ENCODE data around the gene TFR2. TPM values are rescaled to one million over a fixed set of nuclear protein-coding genes. Genes with fewer than 3 reads are reported as not detected.

TFR2 gene
- total and polyA plus RNA-seq, 2 experiments from 2014 or later, result 3.7 to 4.2 TPM

DNA sequence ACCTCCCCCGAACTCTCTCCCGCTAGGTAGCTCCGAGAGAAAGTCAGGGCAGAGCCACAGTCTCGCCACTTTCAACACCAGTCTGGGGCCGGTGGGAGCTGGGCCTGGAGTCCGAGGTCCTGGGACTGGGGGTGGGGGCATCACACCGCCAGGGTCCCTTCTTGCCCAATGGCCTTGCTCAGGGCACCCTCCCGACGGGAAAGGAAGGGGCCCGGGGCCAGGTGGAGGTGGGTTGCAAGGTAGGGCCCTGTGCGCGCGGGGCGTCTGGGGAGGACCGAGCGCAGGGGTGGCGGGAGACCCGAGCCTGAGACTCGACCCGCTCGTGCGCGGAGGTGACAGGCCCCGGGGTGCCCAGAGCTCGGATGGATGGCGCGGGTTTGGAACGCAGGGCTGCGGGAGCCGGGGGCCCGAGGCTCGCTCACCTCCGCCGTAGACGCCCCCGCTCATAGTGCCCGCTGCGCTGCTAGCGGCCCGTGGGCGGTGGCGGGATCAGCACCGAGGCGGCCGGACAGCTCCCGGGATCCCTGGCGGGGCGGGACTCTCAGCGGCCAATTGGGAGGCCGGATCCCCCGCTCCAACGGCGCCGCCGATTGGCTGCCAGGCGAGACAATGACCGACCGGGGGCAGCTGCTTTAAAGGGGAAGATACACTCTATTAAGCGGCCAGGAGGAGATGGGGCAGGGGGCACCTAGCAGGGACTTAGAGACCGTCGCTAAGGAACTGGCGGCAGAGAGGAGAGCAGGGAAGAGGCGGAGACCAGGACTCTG lies 14.7 kb upstream of the TFR2 start, which contains the start of gene ACTL6B:
Gene ACTL6B (minus strand): TSS at position 541 of the 767 bp plus-strand sequence. CDS start 94 bp downstream, at position 447.
- peak within 1 kb of the TSS; percentile 51; the same call in 2 of the 3 replicates for H3K4me3 Mint-ChIP-seq
- DNase-seq (ENCODE audit: low spot score), result peak; percentile 95
- peaks cover 21% of the 10 kb centered on the region for H3K27me3 Mint-ChIP-seq (ENCODE audit: insufficient read depth, low read depth, poor library complexity)
- Histone ChIP-seq H4K20me1 (replicated peaks; ENCODE audit: insufficient read depth) (no peaks in the 10 kb centered on the region), H3K4me3 (peak within 1 kb of the TSS; percentile 59), H3K36me3 (ENCODE audit: insufficient read depth) (no peaks in the 10 kb centered on the region), H3K79me2 (replicated peaks; ENCODE audit: insufficient read depth) (no peaks in the 10 kb centered on the region), H3K27ac (ENCODE audit: low read depth) (no peak within 1 kb of the TSS), H3K4me2 (peak within 1 kb of the TSS; percentile 78), H3K4me1 (ENCODE audit: insufficient read depth) (no peaks in the 10 kb centered on the region; the same call in 1 of the 2 replicates), H3K9me2 (ENCODE audit: insufficient read depth) (no peaks in the 10 kb centered on the region), H3K27me3 (ENCODE audit: insufficient read depth) (peaks cover 41% of the 10 kb centered on the region), H3F3A (replicated peaks; ENCODE audit: low read depth) (no peaks in the 10 kb centered on the region), H2AFZ (peak within 1 kb of the TSS; percentile 81; the same call in 1 of the 2 replicates)
- TF ChIP-seq CREB1 (CRISPR knock-in tag; IDR thresholded peaks at IDR 0.05; ENCODE audit: low read depth), result peak; percentile 25
- TF ChIP-seq, protein P1, sequence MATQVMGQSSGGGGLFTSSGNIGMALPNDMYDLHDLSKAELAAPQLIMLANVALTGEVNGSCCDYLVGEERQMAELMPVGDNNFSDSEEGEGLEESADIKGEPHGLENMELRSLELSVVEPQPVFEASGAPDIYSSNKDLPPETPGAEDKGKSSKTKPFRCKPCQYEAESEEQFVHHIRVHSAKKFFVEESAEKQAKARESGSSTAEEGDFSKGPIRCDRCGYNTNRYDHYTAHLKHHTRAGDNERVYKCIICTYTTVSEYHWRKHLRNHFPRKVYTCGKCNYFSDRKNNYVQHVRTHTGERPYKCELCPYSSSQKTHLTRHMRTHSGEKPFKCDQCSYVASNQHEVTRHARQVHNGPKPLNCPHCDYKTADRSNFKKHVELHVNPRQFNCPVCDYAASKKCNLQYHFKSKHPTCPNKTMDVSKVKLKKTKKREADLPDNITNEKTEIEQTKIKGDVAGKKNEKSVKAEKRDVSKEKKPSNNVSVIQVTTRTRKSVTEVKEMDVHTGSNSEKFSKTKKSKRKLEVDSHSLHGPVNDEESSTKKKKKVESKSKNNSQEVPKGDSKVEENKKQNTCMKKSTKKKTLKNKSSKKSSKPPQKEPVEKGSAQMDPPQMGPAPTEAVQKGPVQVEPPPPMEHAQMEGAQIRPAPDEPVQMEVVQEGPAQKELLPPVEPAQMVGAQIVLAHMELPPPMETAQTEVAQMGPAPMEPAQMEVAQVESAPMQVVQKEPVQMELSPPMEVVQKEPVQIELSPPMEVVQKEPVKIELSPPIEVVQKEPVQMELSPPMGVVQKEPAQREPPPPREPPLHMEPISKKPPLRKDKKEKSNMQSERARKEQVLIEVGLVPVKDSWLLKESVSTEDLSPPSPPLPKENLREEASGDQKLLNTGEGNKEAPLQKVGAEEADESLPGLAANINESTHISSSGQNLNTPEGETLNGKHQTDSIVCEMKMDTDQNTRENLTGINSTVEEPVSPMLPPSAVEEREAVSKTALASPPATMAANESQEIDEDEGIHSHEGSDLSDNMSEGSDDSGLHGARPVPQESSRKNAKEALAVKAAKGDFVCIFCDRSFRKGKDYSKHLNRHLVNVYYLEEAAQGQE (IDR thresholded peaks at IDR 0.05; ENCODE audit: unreplicated experiment), result peak; percentile 98
- TF ChIP-seq ZNF114 (CRISPR knock-in tag; IDR thresholded peaks at IDR 0.05), result no peak
- H3K36me3 Mint-ChIP-seq (ENCODE audit: low read depth), result no peaks in the 10 kb centered on the region; the same call in 2 of the 3 replicates
- H3K27ac Mint-ChIP-seq, result no peak within 1 kb of the TSS
- no peaks in the 10 kb centered on the region; the same call in 2 of the 3 replicates for H3K9me3 Mint-ChIP-seq
- ATAC-seq, result peak; percentile 95
- H3K4me1 Mint-ChIP-seq, result peaks cover 5% of the 10 kb centered on the region; the same call in 2 of the 3 replicates

DNA sequence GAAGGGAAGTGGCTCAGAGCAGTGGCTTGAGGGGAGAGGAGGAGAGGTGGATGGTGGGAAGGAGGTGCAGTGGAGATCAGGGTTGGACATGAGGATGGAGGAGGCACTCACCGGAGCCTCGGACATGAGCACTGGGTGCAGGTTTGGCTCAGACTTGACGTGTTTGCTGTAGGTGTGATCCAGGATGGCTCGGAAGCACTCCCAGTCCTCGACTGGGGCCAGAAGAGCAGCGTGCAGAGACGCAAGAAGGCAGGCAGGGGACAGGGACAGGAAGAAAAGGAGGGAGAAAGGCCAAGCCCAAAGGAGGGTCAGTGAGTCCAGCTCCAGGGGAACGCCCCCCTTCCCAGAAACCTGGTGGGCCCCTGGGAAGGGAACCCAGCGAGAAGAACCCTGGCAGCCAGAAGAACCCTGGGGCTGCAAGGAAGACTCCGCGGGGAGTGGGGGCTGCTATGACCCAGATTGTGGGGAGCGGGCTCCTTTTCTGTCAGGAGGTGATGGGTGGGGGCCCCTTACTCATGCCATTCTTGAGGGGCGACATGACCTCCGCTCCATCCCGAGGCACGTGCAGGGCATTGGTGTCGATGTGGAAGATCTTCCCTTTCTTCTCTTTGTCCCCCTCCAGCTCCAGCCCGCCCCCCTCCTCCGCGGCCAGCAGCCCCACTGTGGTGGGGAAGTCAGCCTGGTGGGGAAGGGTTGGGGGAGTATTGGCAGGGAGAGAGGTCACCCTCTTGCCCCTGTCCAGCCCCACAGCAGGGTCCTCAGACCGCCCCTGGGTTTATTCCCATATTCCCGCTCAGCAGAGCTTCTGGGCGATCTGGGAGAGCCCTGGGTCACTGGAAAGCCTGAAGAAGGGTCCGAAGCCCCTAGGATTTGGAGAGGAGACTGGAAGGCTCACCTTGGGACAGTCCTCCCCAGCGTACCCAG lies 13.8 kb upstream of the TFR2 start:
- Histone ChIP-seq H3K4me1 (ENCODE audit: insufficient read depth) (no peaks in the 10 kb centered on the region; the same call in 1 of the 2 replicates), H4K20me1 (replicated peaks; ENCODE audit: insufficient read depth) (no peaks in the 10 kb centered on the region), H3F3A (replicated peaks; ENCODE audit: low read depth) (no peaks in the 10 kb centered on the region), H3K4me2 (peak overlapping the region; percentile 78), H3K27me3 (ENCODE audit: insufficient read depth) (peaks cover 41% of the 10 kb centered on the region), H3K79me2 (replicated peaks; ENCODE audit: insufficient read depth) (no peaks in the 10 kb centered on the region), H3K36me3 (ENCODE audit: insufficient read depth) (no peaks in the 10 kb centered on the region), H2AFZ (peak overlapping the region; percentile 81; the same call in 1 of the 2 replicates), H3K9me2 (ENCODE audit: insufficient read depth) (no peaks in the 10 kb centered on the region), H3K27ac (ENCODE audit: low read depth) (no peak overlapping the region), H3K4me3 (peak overlapping the region; percentile 59; the same call in 1 of the 2 replicates)
- Mint-ChIP-seq H3K4me1 (peaks cover 5% of the 10 kb centered on the region; the same call in 2 of the 3 replicates), H3K27ac (no peak overlapping the region), H3K36me3 (ENCODE audit: low read depth) (no peaks in the 10 kb centered on the region; the same call in 2 of the 3 replicates), H3K27me3 (ENCODE audit: insufficient read depth, low read depth, poor library complexity) (peaks cover 21% of the 10 kb centered on the region), H3K9me3 (no peaks in the 10 kb centered on the region; the same call in 2 of the 3 replicates), H3K4me3 (peak overlapping the region; percentile 35; the same call in 2 of the 3 replicates)
- ATAC-seq (no peak; the same call in 2 of the 3 replicates), DNase-seq (ENCODE audit: low spot score) (no peak)
- TF ChIP-seq EZH2phosphoT487 (IDR thresholded peaks at IDR 0.05; ENCODE audit: unreplicated experiment) (no peak), NANOG (IDR thresholded peaks at IDR 0.05; ENCODE audit: borderline replicate concordance) (no peak), ZNF114 (CRISPR knock-in tag; IDR thresholded peaks at IDR 0.05) (no peak)
- TF ChIP-seq, protein P2, sequence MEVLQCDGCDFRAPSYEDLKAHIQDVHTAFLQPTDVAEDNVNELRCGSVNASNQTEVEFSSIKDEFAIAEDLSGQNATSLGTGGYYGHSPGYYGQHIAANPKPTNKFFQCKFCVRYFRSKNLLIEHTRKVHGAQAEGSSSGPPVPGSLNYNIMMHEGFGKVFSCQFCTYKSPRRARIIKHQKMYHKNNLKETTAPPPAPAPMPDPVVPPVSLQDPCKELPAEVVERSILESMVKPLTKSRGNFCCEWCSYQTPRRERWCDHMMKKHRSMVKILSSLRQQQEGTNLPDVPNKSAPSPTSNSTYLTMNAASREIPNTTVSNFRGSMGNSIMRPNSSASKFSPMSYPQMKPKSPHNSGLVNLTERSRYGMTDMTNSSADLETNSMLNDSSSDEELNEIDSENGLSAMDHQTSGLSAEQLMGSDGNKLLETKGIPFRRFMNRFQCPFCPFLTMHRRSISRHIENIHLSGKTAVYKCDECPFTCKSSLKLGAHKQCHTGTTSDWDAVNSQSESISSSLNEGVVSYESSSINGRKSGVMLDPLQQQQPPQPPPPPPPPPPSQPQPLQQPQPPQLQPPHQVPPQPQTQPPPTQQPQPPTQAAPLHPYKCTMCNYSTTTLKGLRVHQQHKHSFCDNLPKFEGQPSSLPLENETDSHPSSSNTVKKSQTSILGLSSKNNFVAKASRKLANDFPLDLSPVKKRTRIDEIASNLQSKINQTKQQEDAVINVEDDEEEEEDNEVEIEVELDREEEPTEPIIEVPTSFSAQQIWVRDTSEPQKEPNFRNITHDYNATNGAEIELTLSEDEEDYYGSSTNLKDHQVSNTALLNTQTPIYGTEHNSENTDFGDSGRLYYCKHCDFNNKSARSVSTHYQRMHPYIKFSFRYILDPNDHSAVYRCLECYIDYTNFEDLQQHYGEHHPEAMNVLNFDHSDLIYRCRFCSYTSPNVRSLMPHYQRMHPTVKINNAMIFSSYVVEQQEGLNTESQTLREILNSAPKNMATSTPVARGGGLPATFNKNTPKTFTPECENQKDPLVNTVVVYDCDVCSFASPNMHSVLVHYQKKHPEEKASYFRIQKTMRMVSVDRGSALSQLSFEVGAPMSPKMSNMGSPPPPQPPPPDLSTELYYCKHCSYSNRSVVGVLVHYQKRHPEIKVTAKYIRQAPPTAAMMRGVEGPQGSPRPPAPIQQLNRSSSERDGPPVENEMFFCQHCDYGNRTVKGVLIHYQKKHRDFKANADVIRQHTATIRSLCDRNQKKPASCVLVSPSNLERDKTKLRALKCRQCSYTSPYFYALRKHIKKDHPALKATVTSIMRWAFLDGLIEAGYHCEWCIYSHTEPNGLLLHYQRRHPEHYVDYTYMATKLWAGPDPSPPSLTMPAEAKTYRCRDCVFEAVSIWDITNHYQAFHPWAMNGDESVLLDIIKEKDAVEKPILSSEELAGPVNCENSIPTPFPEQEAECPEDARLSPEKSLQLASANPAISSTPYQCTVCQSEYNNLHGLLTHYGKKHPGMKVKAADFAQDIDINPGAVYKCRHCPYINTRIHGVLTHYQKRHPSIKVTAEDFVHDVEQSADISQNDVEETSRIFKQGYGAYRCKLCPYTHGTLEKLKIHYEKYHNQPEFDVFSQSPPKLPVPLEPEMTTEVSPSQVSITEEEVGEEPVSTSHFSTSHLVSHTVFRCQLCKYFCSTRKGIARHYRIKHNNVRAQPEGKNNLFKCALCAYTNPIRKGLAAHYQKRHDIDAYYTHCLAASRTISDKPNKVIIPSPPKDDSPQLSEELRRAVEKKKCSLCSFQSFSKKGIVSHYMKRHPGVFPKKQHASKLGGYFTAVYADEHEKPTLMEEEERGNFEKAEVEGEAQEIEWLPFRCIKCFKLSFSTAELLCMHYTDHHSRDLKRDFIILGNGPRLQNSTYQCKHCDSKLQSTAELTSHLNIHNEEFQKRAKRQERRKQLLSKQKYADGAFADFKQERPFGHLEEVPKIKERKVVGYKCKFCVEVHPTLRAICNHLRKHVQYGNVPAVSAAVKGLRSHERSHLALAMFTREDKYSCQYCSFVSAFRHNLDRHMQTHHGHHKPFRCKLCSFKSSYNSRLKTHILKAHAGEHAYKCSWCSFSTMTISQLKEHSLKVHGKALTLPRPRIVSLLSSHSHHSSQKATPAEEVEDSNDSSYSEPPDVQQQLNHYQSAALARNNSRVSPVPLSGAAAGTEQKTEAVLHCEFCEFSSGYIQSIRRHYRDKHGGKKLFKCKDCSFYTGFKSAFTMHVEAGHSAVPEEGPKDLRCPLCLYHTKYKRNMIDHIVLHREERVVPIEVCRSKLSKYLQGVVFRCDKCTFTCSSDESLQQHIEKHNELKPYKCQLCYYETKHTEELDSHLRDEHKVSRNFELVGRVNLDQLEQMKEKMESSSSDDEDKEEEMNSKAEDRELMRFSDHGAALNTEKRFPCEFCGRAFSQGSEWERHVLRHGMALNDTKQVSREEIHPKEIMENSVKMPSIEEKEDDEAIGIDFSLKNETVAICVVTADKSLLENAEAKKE (CRISPR knock-in tag; IDR thresholded peaks at IDR 0.05), result no peak

All from GM23338 (cell line).